ENCODE data around the gene GLO1. TPM values are rescaled to one million over a fixed set of nuclear protein-coding genes. Genes with fewer than 3 reads are reported as not detected.

Gene GLO1
- 91.2 and 115 TPM in 2 replicates for total RNA-seq

GRCh38 chr6:38702558-38703397 lies at the start of gene GLO1:
Gene GLO1, minus strand, starts transcription at chr6:38703145. Its CDS starts 91 bp downstream, at chr6:38703054.

GRCh38 chr6:38715016-38715689 lies 12.2 kb upstream of the GLO1 start, which contains the start of gene DNAH8:
Gene DNAH8, plus strand, starts transcription at chr6:38715311. Its CDS starts 7,499 bp downstream, at chr6:38722810.

GRCh38 chr6:38639498-38640215 lies 63.3 kb downstream of the GLO1 start, which contains the start of gene BTBD9:
Gene BTBD9, minus strand, starts transcription at chr6:38639929.

Other genes with a start within 250 kb of the GLO1 start
- gene BTBD9, start 63.2 kb downstream of the GLO1 start, total RNA-seq: 17.2 and 18.4 TPM in 2 replicates
- gene DNAH8, start 12.2 kb upstream of the GLO1 start, total RNA-seq: not detected in 2 replicates

Data from smooth muscle cell of the umbilical artery (primary cell).